ENCODE data around the gene CHFR.
"Not testable (repeated sequence)": the region's sequence is repeated elsewhere in the genome, so short reads cannot be mapped to it uniquely, and the experiment has no call there.

The CHFR gene

DNA sequence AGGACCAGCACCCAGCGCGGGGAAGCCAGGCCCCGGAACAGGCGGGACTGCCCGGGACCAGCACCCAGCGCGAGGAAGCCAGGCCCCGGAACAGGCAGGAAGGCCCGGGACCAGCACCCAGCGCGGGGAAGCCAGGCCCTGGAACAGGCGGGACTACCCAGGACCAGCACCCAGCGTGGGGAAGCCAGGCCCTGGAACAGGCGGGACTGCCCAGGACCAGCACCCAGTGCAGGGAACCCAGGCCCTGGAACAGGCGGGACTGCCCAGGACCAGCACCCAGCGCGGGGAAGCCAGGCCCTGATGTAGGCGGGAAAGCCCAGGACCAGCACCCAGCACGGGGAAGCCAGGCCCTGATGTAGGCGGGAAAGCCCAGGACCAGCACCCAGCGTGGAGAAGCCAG, 12.8 kb downstream of the CHFR start:
- in situ Hi-C loops (cut with MboI; ENCODE audit: low sequenced_read_pairs) = not testable (repeated sequence)

DNA sequence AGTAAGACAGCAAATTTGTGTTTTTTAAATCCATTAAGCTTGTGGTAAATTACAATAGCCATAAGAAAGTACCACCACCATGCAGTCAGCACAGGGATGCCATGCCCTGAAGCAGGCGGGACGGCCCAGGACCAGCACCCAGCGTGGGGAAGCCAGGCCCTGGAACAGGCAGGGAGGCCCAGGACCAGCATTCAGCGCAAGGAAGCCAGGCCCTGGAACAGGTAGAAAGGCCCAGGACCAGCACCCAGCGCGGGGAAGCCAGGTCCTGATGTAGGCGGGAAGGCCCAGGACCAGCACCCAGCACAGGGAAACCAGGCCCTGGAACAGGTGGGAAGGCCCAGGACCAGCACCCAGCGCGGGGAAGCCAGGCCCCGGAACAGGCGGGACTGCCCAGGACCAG, 13.2 kb downstream of the CHFR start:
- in situ Hi-C loops (cut with MboI; ENCODE audit: low sequenced_read_pairs) = no loop called here

DNA sequence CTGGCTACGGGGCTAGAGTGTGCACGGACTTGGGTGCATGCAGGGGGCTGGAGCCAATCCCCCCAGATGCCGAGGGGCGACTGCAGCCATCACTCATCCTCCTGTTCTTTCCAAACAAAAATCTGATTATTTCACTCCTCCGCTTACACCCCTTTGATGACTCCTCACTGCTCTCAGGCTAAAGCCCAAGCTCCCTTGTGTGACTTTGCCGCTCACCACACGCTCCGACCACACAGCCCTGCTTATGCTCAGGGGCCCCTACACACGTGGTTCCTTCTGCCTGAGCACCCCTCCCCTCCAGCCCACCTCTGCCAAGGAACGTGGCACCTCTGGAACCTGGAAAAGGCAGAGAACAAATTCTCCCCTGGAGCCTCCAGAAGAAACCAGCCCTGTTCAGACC, 13.7 kb downstream of the CHFR start:
- in situ Hi-C loops (cut with MboI; ENCODE audit: low sequenced_read_pairs) = no loop called here

DNA sequence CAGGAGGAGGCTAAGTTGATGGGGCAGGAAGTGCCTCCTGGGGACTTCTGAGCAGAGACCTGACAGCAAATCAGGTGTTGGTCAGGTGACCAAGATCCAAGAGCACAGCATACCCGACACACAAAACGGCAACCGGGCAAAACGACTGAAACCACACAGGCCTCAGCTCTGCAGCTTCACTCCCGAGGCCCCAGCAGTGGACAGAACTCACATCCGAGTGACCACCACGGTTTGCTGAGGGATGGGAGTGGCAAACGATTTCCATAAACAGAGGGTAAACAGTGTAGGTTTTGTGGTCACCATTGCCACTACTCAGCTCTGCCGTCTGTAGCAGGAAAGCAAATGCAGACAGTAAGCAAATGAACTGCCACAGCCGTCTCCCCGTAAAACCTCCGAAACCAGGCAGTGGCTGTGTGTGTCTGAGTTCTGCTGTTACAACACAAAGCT, 14.4 kb downstream of the CHFR start:
- in situ Hi-C loops (cut with MboI; ENCODE audit: low sequenced_read_pairs) = no loop called here

DNA sequence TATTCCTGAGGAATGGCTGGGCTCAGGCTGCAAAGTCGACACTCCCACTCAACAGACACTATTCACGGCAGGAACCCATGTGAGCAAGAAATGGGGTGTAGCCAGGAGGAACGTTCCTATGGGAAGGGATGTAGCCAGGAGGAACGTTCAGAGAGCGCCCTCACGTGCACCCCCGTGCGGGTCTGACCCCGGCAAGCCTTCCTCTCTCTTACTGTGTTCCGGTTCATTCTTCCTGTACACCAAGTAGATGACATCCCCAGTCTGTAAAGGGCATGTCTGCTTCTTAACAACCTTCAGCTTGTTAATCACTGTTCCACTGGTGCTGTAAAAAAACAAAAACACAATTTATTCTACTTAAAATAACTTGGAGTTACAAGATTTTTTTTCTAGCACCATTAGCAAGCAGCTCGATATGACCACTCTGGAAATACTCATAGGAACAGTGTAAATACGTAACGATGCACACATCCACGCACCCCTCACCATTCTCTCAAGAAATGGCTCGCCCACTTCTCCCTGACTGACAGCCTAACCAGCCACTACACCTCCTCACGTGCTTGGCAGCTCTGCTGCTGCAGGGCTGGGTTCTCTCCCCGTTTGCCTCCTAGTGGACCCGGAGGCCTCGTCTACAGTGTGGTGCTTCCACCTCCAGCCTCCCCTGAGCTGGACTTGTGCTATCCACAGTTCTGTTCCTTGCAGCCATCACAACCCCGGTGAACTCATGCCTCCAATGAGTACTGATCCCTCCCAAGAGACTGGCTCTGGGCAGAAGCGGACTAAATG, 15.1 kb downstream of the CHFR start:
- in situ Hi-C loops (cut with MboI; ENCODE audit: low sequenced_read_pairs) = no loop called here

DNA sequence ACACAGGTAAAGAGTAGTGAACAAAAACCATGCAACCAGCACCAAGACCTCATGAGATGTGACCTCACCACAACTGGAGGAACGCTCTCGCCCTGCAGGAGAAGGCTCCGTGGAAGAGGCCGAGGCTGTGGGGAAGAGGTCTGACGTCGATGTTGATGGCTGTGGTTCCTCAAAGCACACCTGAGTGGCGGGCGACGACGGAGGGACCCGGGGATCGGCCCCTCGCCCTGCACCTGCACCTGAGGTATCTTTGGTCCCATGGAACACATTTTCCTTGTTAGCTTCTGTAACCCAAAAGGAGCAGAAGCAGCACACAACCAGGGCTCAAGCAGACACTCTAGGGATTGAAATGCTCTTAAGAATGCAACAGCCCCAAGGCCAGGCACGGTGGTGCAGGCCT, 17.9 kb downstream of the CHFR start:
- in situ Hi-C loops (cut with MboI; ENCODE audit: low sequenced_read_pairs) = no loop called here

DNA sequence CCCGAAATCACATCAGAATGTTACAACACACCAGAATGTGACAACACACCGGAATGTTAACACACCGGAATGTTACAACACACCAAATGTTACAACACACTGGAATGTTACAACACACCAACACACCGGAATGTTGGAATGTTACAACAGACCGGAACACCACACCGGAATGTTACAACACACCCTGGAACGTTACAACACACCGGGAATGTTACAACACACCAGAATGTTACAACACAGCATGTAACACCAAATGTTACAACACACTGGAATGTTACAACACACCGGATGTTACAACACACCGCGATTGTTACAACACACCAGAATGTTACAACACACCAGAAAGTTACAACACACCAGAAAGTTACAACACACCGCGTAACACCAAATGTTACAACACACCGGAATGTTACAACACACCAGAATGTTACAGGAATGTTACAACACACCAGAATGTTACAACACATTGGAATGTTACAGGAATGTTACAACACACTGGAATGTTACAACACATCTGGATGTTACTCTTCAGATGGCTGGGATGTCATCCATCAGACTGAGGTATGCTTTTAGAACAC, 21.1 kb downstream of the CHFR start:
- in situ Hi-C loops (cut with MboI; ENCODE audit: low sequenced_read_pairs) = no loop called here

DNA sequence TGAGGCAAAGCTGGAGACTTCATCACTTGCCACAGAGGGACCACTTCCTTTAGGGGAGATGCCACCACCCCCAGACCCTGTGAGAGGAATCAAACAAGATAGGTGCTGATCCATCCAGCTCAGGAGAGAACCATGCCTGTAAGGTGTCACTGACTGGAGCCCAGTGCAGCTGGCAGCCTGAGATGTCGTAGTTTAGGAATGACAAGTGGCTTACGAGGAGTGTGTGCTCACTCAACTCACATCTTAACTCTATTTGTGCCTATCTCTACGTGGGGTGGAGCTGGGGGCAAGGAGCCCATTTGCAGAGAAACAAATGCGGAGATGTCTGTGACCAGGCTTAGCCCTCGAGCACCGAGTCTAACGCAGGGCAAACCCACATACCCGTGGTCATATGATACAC, 25.8 kb downstream of the CHFR start:
- in situ Hi-C loops (cut with MboI; ENCODE audit: low sequenced_read_pairs) = no loop called here

DNA sequence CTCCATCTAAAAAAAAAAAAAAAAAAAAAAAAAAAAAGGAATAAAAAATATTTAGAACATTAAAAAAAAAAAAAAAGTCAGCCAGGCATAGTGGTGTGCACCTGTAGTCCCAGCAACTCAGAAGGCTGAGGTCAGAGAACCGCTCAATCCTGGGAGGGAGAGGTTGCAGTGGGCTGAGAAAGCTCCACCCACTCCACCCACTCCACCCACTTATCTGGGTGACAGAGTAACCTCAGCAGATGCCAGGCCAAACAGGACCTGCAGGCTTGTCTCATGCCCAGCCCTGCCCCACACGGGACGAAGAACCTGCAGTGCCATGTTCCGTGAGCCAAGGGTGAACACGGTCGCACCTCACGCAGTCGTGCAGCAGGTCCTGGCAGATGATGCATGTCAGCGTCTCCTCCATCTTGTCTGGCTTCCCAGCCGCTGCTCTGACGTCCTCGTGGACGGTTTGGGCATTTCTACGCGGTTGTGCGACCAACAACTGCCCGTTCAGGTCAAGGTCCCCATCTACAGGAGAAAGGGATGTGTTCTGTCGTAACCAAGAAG, 28.6 kb downstream of the CHFR start:
- in situ Hi-C loops (cut with MboI; ENCODE audit: low sequenced_read_pairs) = no loop called here

DNA sequence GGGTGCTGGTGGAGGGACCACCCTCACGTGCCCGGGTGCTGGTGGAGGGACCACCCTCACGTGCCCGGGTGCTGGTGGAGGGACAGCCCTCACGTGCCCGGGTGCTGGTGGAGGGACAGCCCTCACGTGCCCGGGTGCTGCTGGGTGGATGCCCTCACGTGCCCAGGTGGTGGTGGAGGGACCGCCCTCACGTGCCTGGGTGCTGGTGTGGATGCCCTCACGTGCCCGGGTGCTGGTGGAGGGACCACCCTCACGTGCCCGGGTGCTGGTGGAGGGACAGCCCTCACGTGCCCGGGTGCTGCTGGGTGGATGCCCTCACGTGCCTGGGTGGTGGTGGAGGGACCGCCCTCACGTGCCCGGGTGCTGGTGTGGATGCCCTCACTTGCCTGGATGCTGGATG, 30.4 kb downstream of the CHFR start:
- in situ Hi-C loops (cut with MboI; ENCODE audit: low sequenced_read_pairs) = not testable (repeated sequence)

DNA sequence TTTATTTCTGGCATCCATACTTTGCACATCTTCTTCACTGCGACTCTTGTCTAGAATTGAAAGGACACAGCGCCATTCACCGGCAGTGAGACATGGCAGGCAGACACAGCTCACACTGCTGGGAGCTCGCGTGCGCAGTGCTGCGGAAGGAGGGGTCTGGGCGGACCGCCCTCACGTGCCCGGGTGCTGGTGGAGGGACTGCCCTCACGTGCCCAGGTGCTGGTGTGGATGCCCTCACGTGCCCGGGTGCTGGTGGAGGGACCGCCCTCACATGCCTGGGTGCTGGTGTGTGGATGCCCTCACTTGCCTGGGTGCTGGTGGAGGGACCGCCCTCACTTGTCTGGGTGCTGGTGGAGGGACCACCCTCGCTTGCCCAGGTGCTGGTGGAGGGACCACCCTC, 30.8 kb downstream of the CHFR start:
- in situ Hi-C loops (cut with MboI; ENCODE audit: low sequenced_read_pairs) = no loop called here

DNA sequence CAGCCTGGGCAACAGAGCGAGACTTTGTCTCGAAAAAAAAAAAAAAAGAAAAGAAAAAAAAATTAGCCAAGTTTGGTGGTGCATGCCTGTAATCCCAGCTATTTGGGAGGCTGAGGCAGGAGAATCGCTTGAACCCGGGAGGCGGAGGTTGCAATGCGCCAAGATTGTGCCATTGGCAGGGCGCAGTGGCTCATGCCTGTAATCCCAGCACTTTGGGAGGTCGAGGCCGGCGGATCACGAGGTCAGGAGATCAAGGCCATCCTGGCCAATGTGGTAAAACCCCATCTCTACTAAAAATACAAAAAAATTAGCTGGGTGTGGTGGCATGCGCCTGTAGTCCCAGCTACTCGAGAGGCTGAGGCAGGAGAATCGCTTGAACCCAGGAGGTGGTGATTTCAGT, 32.2 kb downstream of the CHFR start:
- in situ Hi-C loops (cut with MboI; ENCODE audit: low sequenced_read_pairs) = not testable (repeated sequence)

DNA sequence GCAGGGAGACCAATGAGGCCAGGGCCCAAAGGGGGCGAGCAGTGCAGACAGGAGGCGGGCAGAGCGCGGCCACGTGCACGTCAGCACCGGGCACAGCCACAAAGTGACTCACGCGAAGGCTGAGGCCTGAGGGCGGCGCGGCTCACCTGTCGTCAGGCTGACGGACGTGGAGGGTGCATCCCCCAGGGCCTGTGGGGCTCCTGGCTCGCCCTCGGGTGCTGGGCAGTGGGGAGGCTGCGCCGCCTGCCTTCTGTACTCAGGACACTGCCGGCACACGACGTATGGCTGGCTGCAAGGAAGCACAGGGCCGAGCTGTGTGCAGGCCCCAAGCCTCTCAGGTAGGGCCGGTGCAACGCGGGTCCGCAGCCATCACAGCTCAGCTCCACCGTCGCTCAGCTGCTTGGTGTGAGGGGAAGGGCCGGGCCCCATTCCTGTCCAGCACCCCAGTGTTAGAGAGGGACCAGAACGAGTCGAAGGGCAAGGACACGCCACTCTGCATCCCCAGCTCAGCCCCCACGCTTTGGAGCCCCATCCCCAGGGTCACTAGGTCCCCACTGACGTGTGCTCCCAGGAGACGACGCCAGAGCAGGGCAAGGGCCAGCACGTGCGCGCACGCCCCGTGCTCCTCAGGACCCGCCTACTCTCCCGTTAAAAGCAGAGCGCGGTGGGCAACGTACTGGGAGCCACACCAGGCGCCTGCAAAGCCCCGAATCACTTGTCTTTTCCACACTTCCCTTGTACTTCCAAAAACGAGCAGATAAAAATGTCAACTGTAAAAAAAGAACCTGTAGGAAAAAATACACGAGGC, 33.9 kb downstream of the CHFR start:
- in situ Hi-C loops (cut with MboI; ENCODE audit: low sequenced_read_pairs) = no loop called here

DNA sequence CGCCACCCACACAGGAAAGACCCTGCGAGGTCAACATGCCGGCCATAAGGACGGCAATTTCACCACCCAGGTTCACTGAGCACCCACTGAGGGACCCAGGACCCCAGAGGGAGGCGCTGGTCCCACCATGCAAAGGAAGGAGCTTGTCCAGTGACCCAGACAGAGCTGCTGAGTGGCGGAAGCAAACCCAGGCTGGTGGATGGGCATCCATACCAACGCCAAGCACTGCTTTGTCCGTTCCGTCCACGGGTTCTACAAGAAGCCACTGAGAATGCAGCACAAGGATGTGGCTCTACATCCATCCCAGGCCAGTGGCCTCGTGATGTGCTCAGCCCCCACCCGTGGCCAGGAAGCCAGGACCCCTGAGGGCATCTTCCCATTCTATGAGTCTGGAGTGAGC, 34.9 kb downstream of the CHFR start:
- in situ Hi-C loops (cut with MboI; ENCODE audit: low sequenced_read_pairs) = no loop called here

DNA sequence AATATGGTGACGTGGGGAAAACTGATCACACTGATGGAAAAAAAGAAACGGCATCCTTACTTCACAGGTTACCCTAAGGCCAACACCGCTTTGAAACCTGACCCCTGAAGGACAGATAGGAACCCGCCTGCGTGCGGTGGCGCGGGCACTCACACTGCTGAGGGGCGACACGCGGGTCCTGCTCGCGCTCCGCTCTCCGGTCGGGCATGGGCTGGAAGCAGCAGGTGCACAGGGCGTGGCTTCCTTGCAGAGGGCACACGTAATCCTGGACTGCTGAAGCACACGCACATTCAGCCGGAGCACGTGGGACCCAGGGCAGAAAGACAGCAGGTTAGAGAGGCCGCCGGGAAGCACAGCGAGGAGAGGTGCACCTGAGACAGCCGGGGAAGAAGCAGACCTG, 35.9 kb downstream of the CHFR start:
- in situ Hi-C loops (cut with MboI; ENCODE audit: low sequenced_read_pairs) = no loop called here

DNA sequence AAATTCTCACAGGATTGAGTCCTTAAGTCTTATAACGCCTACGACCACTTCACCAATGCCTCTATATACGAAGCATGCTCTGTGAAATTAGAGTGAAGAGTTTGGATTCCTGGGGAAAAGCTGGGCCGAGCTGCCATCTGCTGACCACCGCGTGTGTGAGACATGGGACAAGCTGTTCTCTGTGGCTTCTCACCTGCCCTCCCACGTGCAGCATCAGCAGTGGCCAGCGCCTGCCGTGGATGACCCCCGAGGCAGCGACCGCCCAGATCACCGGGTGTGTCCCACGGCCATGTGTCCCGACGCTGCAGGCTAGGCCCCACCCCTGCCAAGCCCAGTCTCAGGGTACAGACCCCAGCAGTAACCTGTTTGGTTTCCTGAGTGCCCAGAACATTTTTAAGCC, 37.1 kb downstream of the CHFR start:
- in situ Hi-C loops (cut with MboI; ENCODE audit: low sequenced_read_pairs) = no loop called here

DNA sequence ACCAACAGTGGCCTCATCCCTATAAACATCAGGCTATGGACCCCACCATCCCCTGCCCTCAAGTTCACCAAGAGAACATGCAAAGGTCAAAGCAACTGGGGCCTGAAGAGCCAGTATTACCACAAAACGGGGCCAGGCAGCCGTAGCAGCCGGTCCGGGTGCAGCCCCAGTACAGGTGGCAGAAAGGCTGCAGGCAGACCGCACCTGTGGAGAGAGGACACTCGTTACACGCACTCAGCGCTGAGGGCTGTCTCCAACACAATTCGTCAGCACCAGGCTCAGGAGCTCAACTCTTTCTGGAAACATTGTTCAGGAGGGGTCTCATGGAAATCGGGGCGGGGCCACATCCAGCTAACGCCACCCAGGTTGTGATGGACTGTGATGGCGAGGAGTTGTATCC, 38.9 kb downstream of the CHFR start:
- in situ Hi-C loops (cut with MboI; ENCODE audit: low sequenced_read_pairs) = no loop called here

DNA sequence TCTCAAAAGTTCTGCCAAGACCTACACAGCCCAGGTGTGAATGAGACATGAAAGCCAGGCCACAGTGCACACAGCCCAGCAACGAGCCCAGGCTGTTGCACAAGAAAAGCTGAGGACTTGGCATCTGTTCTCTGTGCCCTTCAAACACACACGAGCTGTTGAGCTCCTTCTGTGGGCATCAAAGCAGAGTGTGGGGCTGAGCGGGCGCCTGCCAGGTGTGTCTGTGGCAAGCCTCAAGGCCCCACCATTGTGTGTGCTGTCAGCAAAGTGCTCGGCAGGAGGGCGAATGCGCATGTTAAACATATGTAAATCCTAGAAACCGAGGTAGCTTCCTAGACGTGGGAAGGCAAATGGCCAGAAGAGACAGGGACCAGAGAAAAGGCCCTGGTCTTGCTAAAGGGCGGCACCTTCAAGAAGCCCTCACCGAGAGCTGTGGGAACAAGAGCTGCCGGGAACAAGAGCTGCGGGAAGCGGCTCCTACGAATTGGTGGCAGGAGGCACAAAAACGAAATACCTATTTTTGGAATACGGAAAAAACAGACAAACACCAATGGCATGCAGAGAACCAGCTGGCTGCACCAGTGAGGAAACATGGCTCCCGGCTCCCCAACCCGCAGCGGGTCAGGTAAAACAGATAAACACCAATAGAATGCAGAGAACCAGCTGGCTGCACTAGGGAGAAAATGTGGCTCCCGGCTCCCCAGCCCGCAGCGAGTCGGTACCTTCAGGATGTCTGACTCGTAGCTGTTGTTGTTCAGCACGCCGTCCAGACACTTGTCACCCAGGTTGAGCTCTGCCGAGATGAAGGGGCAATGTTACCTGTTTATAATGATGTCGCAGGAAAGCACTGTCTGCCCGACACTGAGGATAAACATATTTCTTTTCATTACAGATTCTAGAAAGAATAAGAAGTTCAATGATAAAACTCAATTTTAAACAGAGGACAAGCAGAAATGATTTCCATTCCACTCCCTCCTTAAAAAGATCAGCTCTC, 39.7 kb downstream of the CHFR start:
- in situ Hi-C loops (cut with MboI; ENCODE audit: low sequenced_read_pairs) = no loop called here

DNA sequence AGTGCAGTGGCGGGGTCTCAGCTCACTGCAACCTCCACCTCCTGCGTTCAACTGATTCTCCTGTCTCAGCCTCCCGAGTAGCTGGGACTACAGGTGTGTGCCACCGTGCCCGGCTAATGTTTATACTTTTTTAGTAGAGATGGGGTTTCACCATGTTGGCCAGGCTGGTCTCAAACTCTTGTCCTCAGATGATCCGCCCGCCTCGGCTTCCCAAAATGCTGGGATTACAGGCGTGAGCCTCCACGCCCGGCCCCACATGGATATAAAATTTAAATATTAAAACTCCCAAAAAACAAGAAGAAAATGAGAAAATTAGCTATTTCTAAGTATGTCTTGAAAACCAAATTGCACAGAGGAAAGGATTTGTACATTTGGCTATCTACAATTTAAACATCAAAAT, 42.7 kb downstream of the CHFR start:
- in situ Hi-C loops (cut with MboI; ENCODE audit: low sequenced_read_pairs) = not testable (repeated sequence)

DNA sequence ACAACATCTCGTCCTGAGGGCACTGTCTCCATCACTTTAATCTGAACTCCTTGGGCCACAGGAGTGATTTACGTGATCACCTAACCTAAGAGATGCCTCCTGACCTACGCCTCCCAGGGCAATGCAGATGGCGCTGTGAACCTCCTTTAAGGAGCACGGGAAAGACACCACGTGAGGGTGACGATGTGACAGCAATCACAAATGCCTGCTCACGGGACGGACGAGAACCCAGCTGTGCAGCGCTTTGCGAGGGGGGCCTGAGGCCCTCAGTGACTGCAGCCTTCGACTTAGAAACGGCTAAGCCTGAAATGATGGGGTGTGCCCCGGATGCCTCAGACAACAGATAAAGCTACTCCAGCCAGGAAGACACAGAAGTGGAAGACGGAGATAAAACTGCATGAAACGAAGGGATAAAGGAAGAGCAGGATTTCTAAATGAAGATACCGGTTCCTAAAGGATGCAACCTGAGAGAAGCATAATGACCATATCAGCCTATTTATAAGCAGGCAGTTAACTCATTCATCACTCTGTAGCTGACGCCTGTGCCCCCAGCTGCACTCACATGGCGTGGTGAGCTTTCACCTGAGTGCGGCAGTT, 44.9 kb downstream of the CHFR start:
- in situ Hi-C loops (cut with MboI; ENCODE audit: low sequenced_read_pairs) = no loop called here
